ENCODE results near the gene NPY. TPM values are rescaled to one million over a fixed set of nuclear protein-coding genes. Genes with fewer than 3 reads are reported as not detected.

The NPY gene
- total RNA-seq, 1 experiment from 2014 or later, result not detected

- Mint-ChIP-seq H3K9me3 (ENCODE audit: unreplicated experiment) (no peaks in the 10 kb centered on the region), H3K36me3 (ENCODE audit: insufficient read depth, unreplicated experiment) (no peaks in the 10 kb centered on the region), H3K4me3 (ENCODE audit: unreplicated experiment) (no peak overlapping the region), H3K27me3 (ENCODE audit: insufficient read depth, unreplicated experiment) (peaks cover 14% of the 10 kb centered on the region), H3K4me1 (ENCODE audit: insufficient read depth, unreplicated experiment) (peaks cover 6% of the 10 kb centered on the region), H3K27ac (ENCODE audit: low read depth, unreplicated experiment) (no peak overlapping the region)
- TF ChIP-seq CTCF (IDR thresholded peaks at IDR 0.05; ENCODE audit: unreplicated experiment), result peak; percentile 64
- intact Hi-C loops (cut with micrococcal nuclease), result loop anchor here (1.0 to 5.0 kb wide), 6 partner anchors 92 to 809 kb away; partner anchors contain the start of gene PALS2
- POLR2A ChIA-PET, result interaction anchor here (0.6 to 1.2 kb wide), 3 partner anchors 82 to 423 kb away, joined by 3 read pairs; no protein-coding TSS in a partner anchor
- CTCF ChIA-PET, result interaction anchor here (0.6 to 2.4 kb wide), 24 partner anchors 8 to 970 kb away, joined by 3 to 26 read pairs (median 3); no protein-coding TSS in a partner anchor
- BruUV-seq (replicated peaks), result no TSS peak
- peak; percentile 74 for DNase-seq (ENCODE audit: unreplicated experiment)
Observed at GRCh38 chr7:24290004-24290641, 6.1 kb downstream of the NPY start.

GRCh38 chr7:24291271-24291670, 7.3 kb downstream of the NPY start:
- no TSS peak for BruUV-seq (replicated peaks)
- intact Hi-C loops (cut with micrococcal nuclease), result loop anchor here (2.0 to 5.0 kb wide), 3 partner anchors 282 to 808 kb away; partner anchors contain the start of gene PALS2
- H3K9me3 Mint-ChIP-seq (ENCODE audit: unreplicated experiment), result no peaks in the 10 kb centered on the region
- peaks cover 14% of the 10 kb centered on the region for H3K27me3 Mint-ChIP-seq (ENCODE audit: insufficient read depth, unreplicated experiment)
- TF ChIP-seq CTCF (IDR thresholded peaks at IDR 0.05; ENCODE audit: unreplicated experiment), result no peak
- peaks cover 6% of the 10 kb centered on the region for H3K4me1 Mint-ChIP-seq (ENCODE audit: insufficient read depth, unreplicated experiment)
- H3K27ac Mint-ChIP-seq (ENCODE audit: low read depth, unreplicated experiment), result no peak overlapping the region
- no peak for DNase-seq (ENCODE audit: unreplicated experiment)
- no peaks in the 10 kb centered on the region for H3K36me3 Mint-ChIP-seq (ENCODE audit: insufficient read depth, unreplicated experiment)
- POLR2A ChIA-PET, result no interaction called here
- H3K4me3 Mint-ChIP-seq (ENCODE audit: unreplicated experiment), result no peak overlapping the region
- CTCF ChIA-PET, result interaction anchor here (0.7 to 2.4 kb wide), 7 partner anchors 10 to 1182 kb away, joined by 3 to 24 read pairs (median 3); no protein-coding TSS in a partner anchor

- intact Hi-C loops (cut with micrococcal nuclease), result no loop called here
- no peaks in the 10 kb centered on the region for H3K4me1 Mint-ChIP-seq (ENCODE audit: insufficient read depth, unreplicated experiment)
- H3K27ac Mint-ChIP-seq (ENCODE audit: low read depth, unreplicated experiment), result no peak overlapping the region
- DNase-seq (ENCODE audit: unreplicated experiment), result no peak
- no peaks in the 10 kb centered on the region for H3K27me3 Mint-ChIP-seq (ENCODE audit: insufficient read depth, unreplicated experiment)
- H3K4me3 Mint-ChIP-seq (ENCODE audit: unreplicated experiment), result no peak overlapping the region
- POLR2A ChIA-PET, result no interaction called here
- CTCF ChIA-PET, result interaction anchor here (1.5 kb wide), 1 partner anchor 368 kb away, joined by 3 read pairs; no protein-coding TSS in a partner anchor
- no TSS peak for BruUV-seq (replicated peaks)
- no peak for TF ChIP-seq CTCF (IDR thresholded peaks at IDR 0.05; ENCODE audit: unreplicated experiment)
- H3K36me3 Mint-ChIP-seq (ENCODE audit: insufficient read depth, unreplicated experiment), result no peaks in the 10 kb centered on the region
- peaks cover 13% of the 10 kb centered on the region for H3K9me3 Mint-ChIP-seq (ENCODE audit: unreplicated experiment)
Observed at GRCh38 chr7:24297362-24297761, 13.4 kb downstream of the NPY start.

GRCh38 chr7:24298696-24299095, 14.7 kb downstream of the NPY start:
- Mint-ChIP-seq H3K36me3 (ENCODE audit: insufficient read depth, unreplicated experiment) (no peaks in the 10 kb centered on the region), H3K4me3 (ENCODE audit: unreplicated experiment) (no peak overlapping the region), H3K27me3 (ENCODE audit: insufficient read depth, unreplicated experiment) (no peaks in the 10 kb centered on the region), H3K9me3 (ENCODE audit: unreplicated experiment) (peaks cover 13% of the 10 kb centered on the region), H3K27ac (ENCODE audit: low read depth, unreplicated experiment) (no peak overlapping the region), H3K4me1 (ENCODE audit: insufficient read depth, unreplicated experiment) (no peaks in the 10 kb centered on the region)
- CTCF ChIA-PET, result interaction anchor here (0.5 to 2.0 kb wide), 3 partner anchors 50 to 93 kb away, joined by 3 to 10 read pairs (median 3); no protein-coding TSS in a partner anchor
- TF ChIP-seq CTCF (IDR thresholded peaks at IDR 0.05; ENCODE audit: unreplicated experiment), result no peak
- BruUV-seq (replicated peaks), result no TSS peak
- no peak for DNase-seq (ENCODE audit: unreplicated experiment)
- POLR2A ChIA-PET, result no interaction called here
- intact Hi-C loops (cut with micrococcal nuclease), result no loop called here

Measured in MCF 10A (cell line).